ENCODE data around the gene DLG3.
A peak's percentile ranks its signal among the peaks of the same experiment; 100 is the strongest.

DLG3 gene

DNA sequence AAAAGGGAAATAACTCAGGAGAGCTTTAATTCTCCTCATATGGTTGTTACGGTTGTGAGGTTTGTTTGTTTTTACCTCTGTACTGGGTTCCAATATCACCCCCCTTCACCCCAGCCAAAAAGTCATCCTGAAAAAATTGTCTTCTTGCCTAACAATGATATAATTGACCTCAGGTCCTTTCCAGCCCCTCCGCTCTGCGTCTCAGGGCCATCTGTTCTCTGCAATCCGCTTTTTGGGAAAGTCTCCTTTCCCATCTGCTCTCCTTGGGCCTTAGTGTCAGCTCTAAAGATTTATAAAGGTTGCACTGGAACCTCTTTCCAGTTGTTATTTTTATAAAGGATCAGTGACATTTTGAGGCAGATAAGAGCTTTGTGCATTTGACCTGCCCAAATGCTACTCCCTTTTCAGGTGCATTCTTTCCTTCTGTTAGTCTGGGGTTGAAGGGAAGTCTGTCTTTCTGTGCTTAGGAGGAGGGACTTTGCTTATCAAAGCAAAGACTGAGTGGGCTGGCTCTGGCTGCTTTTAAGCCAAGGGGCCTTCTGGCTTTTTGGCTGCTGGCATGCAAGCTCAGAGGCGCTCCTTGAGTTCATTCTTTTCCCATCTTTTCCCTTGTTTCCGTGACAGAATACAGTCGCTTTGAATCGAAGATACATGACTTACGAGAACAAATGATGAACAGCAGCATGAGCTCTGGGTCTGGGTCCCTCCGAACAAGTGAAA is 34.1 kb downstream of the DLG3 start:
- TF ChIP-seq, protein P1, sequence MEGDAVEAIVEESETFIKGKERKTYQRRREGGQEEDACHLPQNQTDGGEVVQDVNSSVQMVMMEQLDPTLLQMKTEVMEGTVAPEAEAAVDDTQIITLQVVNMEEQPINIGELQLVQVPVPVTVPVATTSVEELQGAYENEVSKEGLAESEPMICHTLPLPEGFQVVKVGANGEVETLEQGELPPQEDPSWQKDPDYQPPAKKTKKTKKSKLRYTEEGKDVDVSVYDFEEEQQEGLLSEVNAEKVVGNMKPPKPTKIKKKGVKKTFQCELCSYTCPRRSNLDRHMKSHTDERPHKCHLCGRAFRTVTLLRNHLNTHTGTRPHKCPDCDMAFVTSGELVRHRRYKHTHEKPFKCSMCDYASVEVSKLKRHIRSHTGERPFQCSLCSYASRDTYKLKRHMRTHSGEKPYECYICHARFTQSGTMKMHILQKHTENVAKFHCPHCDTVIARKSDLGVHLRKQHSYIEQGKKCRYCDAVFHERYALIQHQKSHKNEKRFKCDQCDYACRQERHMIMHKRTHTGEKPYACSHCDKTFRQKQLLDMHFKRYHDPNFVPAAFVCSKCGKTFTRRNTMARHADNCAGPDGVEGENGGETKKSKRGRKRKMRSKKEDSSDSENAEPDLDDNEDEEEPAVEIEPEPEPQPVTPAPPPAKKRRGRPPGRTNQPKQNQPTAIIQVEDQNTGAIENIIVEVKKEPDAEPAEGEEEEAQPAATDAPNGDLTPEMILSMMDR (IDR thresholded peaks at IDR 0.05): no peak
- H3K9ac ChIP-seq: no peak overlapping the region
- H3K27me3 ChIP-seq (ENCODE audit: control insufficient read depth, insufficient read depth, low read length): no peaks in the 10 kb centered on the region
- no peaks in the 10 kb centered on the region for H3K36me3 ChIP-seq (ENCODE audit: control insufficient read depth, insufficient read depth, low read length)
- H2AFZ ChIP-seq: no peak overlapping the region
- no peaks in the 10 kb centered on the region for H3K79me2 ChIP-seq
- peaks cover 31% of the 10 kb centered on the region for H3K4me1 ChIP-seq
- H3K27ac ChIP-seq: peak overlapping the region; percentile 72
- no peaks in the 10 kb centered on the region for H3K9me3 ChIP-seq (ENCODE audit: control insufficient read depth, low read length)
- peak overlapping the region; percentile 15 for H3K4me2 ChIP-seq (ENCODE audit: low read length)
- H3K4me3 ChIP-seq (ENCODE audit: low read depth, low read length): peak overlapping the region; percentile 16

DNA sequence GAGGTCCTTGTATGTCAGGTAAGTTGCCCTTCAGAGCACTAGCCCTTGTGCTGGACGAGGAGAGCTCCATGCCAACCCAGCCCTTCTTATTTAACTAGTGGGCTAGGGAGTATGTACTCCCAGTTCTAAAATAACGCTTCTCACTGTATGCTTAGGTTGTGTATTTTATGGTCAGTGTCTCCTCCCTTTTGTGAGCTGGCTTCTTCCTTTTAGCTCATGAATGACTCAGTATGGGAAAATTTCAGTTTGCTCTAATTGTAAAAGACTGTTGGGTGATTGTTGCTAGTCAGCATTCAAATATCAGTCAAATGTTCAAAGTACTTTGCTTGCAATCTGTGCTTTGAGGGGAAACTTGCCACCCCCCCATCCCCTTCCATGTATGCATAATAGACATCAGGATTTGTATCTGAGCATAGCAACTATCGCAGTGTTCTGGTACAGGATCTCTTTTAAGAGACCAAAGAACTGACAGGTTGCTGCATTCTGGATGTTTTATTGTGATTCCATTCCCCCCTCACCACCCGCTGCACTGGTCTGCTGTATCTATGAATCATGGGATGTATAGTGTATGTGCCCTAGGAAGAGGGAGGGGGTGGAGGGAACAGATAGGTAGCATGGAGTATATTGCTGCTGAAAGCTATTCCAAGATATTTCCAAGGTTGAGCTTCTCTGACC is 34.7 kb downstream of the DLG3 start:
- Histone ChIP-seq H3K27me3 (ENCODE audit: control insufficient read depth, insufficient read depth, low read length) (no peaks in the 10 kb centered on the region), H3K36me3 (ENCODE audit: control insufficient read depth, insufficient read depth, low read length) (no peaks in the 10 kb centered on the region), H3K9me3 (ENCODE audit: control insufficient read depth, low read length) (no peaks in the 10 kb centered on the region), H2AFZ (no peak overlapping the region), H3K79me2 (no peaks in the 10 kb centered on the region), H3K9ac (no peak overlapping the region), H3K4me1 (peaks cover 34% of the 10 kb centered on the region), H3K4me3 (ENCODE audit: low read depth, low read length) (no peak overlapping the region), H3K4me2 (ENCODE audit: low read length) (peak overlapping the region; percentile 15), H3K27ac (peak overlapping the region; percentile 72)
- TF ChIP-seq, protein P1 (IDR thresholded peaks at IDR 0.05): no peak

DNA sequence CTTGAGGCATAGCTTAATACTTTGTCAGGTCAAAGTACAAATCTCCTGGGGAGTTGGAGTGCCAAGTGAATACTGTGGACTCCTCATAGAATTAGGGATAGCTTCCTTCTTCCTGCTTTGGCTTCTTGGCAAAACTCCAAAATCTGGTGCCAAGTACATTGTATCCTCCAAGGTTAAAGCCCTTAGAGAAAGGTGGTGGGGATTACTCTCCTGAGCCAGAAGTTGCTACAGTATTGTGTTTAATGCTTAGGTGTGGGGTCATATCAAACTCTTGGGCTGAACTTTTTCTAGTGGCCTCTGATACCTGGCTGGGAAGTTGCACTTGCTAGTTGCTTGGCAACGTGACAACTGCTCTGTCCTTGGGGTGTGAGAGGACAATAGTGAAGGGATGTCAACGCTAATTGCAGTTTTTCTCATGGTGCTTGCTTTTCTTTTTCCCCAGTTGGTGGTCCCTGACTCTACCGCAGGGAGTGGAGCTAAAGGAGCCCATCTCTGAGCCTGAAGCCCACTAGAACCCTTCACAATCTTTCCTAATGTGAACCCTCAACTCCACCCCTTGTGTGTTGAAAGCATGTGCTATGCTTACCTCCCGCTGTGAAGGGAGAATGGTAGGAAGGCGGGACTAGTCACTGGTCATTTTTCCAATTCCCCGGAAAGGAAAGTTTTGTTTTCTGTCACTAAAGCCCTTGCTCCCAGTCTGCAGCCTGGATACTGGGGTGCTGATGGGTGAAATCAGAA is 35.5 kb downstream of the DLG3 start:
- peaks cover 40% of the 10 kb centered on the region for H3K4me1 ChIP-seq
- peak overlapping the region; percentile 72 for H3K27ac ChIP-seq
- peak overlapping the region; percentile 42 for H3K4me2 ChIP-seq (ENCODE audit: low read length)
- no peaks in the 10 kb centered on the region for H3K79me2 ChIP-seq
- TF ChIP-seq, protein P1 (IDR thresholded peaks at IDR 0.05): no peak
- H3K9ac ChIP-seq: no peak overlapping the region
- no peaks in the 10 kb centered on the region for H3K36me3 ChIP-seq (ENCODE audit: control insufficient read depth, insufficient read depth, low read length)
- no peaks in the 10 kb centered on the region for H3K9me3 ChIP-seq (ENCODE audit: control insufficient read depth, low read length)
- H2AFZ ChIP-seq: no peak overlapping the region
- no peaks in the 10 kb centered on the region for H3K27me3 ChIP-seq (ENCODE audit: control insufficient read depth, insufficient read depth, low read length)
- H3K4me3 ChIP-seq (ENCODE audit: low read depth, low read length): peak overlapping the region; percentile 14

DNA sequence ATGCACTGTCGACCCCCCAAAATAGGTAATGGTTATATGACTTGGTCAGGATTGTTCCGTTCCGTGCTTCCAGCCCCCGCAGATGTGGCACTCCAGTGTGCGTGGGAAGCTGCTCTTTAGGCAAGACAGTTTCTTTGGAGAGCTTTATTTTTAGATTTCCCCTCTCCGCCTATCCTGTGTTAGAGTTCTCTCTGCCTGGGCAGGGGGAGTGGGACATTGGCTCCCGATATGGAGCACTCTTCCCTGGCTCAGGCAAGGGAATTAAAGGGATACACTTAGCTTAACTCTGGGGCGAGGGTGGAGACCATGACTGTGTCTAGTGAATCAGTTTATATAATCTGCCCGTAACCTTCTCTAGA is 36.0 kb downstream of the DLG3 start:
- H3K9me3 ChIP-seq (ENCODE audit: control insufficient read depth, low read length): no peaks in the 10 kb centered on the region
- H3K36me3 ChIP-seq (ENCODE audit: control insufficient read depth, insufficient read depth, low read length): no peaks in the 10 kb centered on the region
- H3K9ac ChIP-seq: no peak overlapping the region
- H3K4me3 ChIP-seq (ENCODE audit: low read depth, low read length): peak overlapping the region; percentile 14
- peaks cover 40% of the 10 kb centered on the region for H3K4me1 ChIP-seq
- H2AFZ ChIP-seq: no peak overlapping the region
- no peaks in the 10 kb centered on the region for H3K27me3 ChIP-seq (ENCODE audit: control insufficient read depth, insufficient read depth, low read length)
- H3K4me2 ChIP-seq (ENCODE audit: low read length): peak overlapping the region; percentile 42
- TF ChIP-seq, protein P1 (IDR thresholded peaks at IDR 0.05): no peak
- no peaks in the 10 kb centered on the region for H3K79me2 ChIP-seq
- H3K27ac ChIP-seq: peak overlapping the region; percentile 72

Measured in parathyroid adenoma (tissue), 2 donors.